Mammary epithelial cell (primary cell): ENCODE measurements around the gene SLC35D3.

Experiments used
- CTCF ChIP-seq, 2 donors: IDR thresholded peaks in 1 of 2; conservative IDR thresholded peaks in 1 of 2; 2 replicates each; pipeline ENCODE4 v1.5.1; 2011 to 2012; ENCODE audit warnings: inconsistent platforms in 2 of 2, low read length in 2 of 2, mild to moderate bottlenecking in 2 of 2, control low read depth in 1 of 2, low read depth in 1 of 2; ENCODE audit not compliant: insufficient read depth in 1 of 2; ENCODE audit errors: extremely low read depth in 1 of 2
- EZH2 ChIP-seq: IDR thresholded peaks from 2 replicates; pipeline ENCODE4 v1.6.1; 2012; ENCODE audit warnings: low read length, inconsistent platforms, borderline replicate concordance

GRCh38 chr6:136967876-136968752 lies 46.0 kb downstream of the SLC35D3 start:
- TF ChIP-seq CTCF (conservative IDR thresholded peaks at IDR 0.05 in 1 of 2, IDR thresholded peaks at IDR 0.05 in 1 of 2; ENCODE audit: extremely low read depth in 1 of 2, insufficient read depth in 1 of 2, low read depth in 1 of 2, low read length in 2 of 2) (peak; percentile 54 to 76), EZH2 (no peak)
